Activated T-helper 17 cell treated with anti-CD3 and anti-CD28 coated beads, Interleukin-2, amount 50 U/mL, for 72 hours (primary cell): ENCODE results near the gene PTPRD. TPM values are rescaled to one million over a fixed set of nuclear protein-coding genes. Genes with fewer than 3 reads are reported as not detected.

Source experiments
- ATAC-seq: fragments of 150-1000 bp; cut with Tn5 transposase; replicated peaks from 2 replicates; pipeline ENCODE4 v1.10.0; 2021; ENCODE audit warnings: mild to moderate bottlenecking, moderate library complexity
- H3K27ac Mint-ChIP-seq: one replicate; pipeline ENCODE4 v1.8.0; 2022; ENCODE audit warnings: mixed read lengths
- H3K27me3 Mint-ChIP-seq: one replicate; pipeline ENCODE4 v1.8.0; 2022; ENCODE audit warnings: mixed read lengths
- H3K36me3 Mint-ChIP-seq: one replicate; pipeline ENCODE4 v1.8.0; 2022; ENCODE audit warnings: low read depth, mild to moderate bottlenecking, mixed read lengths
- H3K4me1 Mint-ChIP-seq: one replicate; pipeline ENCODE4 v1.8.0; 2022; ENCODE audit warnings: mixed read lengths
- H3K4me3 Mint-ChIP-seq: one replicate; pipeline ENCODE4 v1.8.0; 2022; ENCODE audit warnings: mild to moderate bottlenecking, mixed read lengths
- H3K9me3 Mint-ChIP-seq: one replicate; pipeline ENCODE4 v1.8.0; 2022; ENCODE audit warnings: mixed read lengths
- total RNA-seq, 2 donors: library from RNA; stranded (reverse); gene quantifications; one replicate each; pipeline ENCODE4 v1.2.3, GENCODE V29; 2022

The PTPRD gene
- total RNA-seq, 2 donors from 2014 or later, result 0.04 TPM; not detected in 1

DNA sequence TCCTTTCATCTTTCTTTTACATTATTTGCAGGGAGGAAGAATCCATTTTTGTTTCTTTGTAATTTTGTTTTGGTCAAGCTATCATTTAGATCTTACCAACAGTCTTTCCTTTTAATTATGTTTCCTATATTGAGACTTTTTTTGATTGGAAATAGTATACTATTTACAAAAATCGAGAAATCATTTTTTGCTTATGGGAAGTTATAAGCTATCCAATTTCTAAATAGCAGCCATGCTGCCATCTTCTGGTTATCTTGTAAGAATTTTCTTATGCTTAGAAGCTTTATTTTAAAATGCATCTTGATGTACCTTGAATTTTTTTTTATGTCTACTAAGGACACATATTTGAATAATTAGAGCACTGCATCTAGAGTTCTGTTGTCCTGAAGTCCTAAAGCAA lies 821.2 kb downstream of the PTPRD start:
- ATAC-seq, result no peak
- Mint-ChIP-seq H3K4me1 (no peaks in the 10 kb centered on the region), H3K27me3 (no peaks in the 10 kb centered on the region), H3K27ac (no peak overlapping the region), H3K36me3 (no peaks in the 10 kb centered on the region), H3K4me3 (no peak overlapping the region), H3K9me3 (no peaks in the 10 kb centered on the region)

DNA sequence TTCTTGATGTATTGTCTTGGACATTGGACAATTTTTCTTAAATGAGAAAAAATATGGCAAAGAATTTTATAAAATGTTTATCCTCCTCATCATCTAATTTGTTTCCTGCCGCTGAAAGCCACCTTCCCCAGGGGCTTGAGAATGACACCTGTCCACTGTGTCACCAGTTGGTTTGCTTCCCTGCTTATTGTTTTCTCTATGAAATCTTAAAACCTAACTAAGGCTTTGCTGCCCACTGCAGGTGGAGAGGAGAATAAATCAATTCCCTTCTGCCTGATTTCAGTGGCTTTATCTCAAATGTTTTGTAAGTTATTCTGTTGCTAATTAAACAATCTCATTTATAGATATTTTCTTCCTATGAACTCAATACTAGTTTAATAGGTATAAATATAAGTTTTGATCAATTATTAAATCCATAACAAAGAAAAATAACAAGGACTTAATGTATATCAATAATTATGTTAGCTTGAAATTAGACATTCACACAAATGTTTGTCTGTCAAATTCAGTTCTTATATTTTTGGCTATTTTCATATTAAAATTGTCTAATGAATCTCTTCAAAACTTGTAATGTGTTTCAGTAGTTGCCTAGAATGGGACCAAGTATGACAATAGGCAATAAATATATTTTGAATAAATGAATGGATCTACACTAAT lies 822.5 kb downstream of the PTPRD start:
- no peaks in the 10 kb centered on the region for H3K4me1 Mint-ChIP-seq
- no peak overlapping the region for H3K27ac Mint-ChIP-seq
- no peak for ATAC-seq
- H3K36me3 Mint-ChIP-seq, result no peaks in the 10 kb centered on the region
- H3K9me3 Mint-ChIP-seq, result no peaks in the 10 kb centered on the region
- no peak overlapping the region for H3K4me3 Mint-ChIP-seq
- H3K27me3 Mint-ChIP-seq, result no peaks in the 10 kb centered on the region

DNA sequence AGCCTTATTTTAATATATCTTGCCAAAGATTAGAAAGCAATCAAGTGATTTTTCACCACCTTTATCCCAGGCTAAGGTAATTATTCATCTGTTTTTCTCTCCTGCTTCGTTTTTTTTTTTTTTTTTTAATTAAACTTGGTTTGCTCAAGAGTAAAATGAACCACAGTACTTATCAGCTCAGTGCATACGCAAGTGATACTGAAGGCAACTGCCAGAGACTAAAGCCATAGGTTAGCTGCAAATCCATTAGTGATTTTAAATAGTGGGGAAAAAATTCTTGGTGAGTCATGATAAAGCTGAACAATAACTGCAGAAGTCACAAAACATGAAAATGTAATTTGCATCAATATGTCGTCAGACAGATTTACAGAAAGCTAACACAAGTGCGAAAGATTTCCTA lies 829.1 kb downstream of the PTPRD start:
- H3K27me3 Mint-ChIP-seq, result no peaks in the 10 kb centered on the region
- H3K4me1 Mint-ChIP-seq, result no peaks in the 10 kb centered on the region
- H3K4me3 Mint-ChIP-seq, result no peak overlapping the region
- no peaks in the 10 kb centered on the region for H3K9me3 Mint-ChIP-seq
- no peaks in the 10 kb centered on the region for H3K36me3 Mint-ChIP-seq
- H3K27ac Mint-ChIP-seq, result no peak overlapping the region
- ATAC-seq, result no peak

DNA sequence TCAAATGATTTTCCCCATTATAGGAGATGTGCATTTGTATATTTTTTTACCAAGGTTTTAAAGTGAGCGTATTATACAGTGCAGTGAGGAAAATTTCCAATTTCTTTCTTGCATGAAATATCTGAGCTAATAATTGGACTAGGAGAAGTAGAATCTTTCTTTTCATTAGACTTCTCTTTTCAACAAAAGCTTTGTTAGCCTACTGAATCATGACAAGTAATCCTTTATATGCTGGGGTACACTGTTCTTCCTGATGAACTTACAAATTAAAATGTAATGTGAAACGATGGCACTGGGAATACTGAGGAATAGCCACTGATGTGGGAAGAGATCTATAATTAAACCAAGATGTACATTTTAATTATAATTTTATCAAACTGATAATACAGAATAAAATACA lies 829.6 kb downstream of the PTPRD start:
- Mint-ChIP-seq H3K4me3 (no peak overlapping the region), H3K27me3 (no peaks in the 10 kb centered on the region)
- no peak for ATAC-seq

DNA sequence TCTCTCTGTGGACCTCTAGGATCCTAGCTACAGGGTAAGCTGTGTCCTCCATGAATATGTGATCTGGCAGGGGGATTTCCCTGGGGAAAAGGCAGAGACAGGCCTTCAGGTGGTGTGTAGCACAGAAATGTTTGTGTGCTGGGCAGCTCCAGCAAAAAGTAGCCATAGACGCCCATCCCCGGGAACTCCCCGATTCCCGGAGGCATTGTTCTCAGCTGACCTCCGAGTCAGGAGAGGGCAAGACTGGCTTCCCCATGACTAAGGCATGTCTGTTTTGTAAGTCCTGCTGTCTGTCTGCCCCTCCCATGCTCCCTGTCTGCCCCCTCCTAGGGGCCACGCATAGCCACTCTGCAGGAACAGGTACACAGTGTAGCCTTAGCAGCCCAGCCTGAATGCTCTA lies 834.5 kb downstream of the PTPRD start:
- no peak overlapping the region for H3K27ac Mint-ChIP-seq
- H3K36me3 Mint-ChIP-seq, result no peaks in the 10 kb centered on the region
- H3K9me3 Mint-ChIP-seq, result no peaks in the 10 kb centered on the region
- H3K4me3 Mint-ChIP-seq, result no peak overlapping the region
- ATAC-seq, result no peak
- no peaks in the 10 kb centered on the region for H3K27me3 Mint-ChIP-seq
- H3K4me1 Mint-ChIP-seq, result no peaks in the 10 kb centered on the region

More for the DNA sequence above, 829.6 kb downstream of the PTPRD start:
- Mint-ChIP-seq H3K4me1 (no peaks in the 10 kb centered on the region), H3K27ac (no peak overlapping the region), H3K36me3 (no peaks in the 10 kb centered on the region), H3K9me3 (no peaks in the 10 kb centered on the region)

DNA sequence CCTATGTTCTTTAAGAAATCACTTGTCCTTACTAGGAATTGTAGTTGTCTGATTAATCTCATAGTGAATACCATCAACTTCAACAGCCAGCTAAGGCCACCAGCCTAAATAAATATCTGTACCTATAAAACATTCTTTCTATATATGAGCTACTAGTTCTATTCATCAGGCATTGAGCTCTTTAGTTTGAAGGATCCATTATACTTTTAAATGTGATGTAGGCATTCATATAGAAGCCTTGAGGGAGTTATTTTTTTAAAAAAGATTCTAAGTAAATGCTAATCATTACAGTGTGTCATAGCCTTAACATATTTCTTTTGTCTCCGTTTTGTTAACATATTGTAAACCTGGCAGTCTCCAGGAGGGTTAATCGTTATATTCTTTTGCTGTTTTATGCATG lies 838.3 kb downstream of the PTPRD start:
- H3K36me3 Mint-ChIP-seq, result no peaks in the 10 kb centered on the region
- H3K9me3 Mint-ChIP-seq, result no peaks in the 10 kb centered on the region
- ATAC-seq, result no peak
- H3K4me3 Mint-ChIP-seq, result no peak overlapping the region
- no peak overlapping the region for H3K27ac Mint-ChIP-seq
- no peaks in the 10 kb centered on the region for H3K4me1 Mint-ChIP-seq
- H3K27me3 Mint-ChIP-seq, result no peaks in the 10 kb centered on the region

DNA sequence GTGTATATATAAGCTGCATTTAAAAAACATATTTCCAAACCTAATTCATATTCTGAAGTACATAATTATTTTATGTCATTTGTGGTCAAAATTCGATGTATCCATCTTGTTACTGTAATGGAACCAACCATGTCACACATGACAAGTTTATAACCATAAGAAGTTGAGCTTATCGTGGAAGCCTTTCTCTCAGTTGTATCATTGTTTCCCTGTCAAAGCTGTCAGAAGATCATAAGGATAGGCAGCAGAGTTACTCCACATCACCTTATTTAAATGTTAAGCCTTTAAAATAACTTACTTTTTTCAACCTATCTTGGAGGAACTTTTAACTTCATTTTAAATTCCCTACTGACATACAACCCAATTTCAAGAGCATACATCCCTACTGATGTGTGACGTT lies 841.5 kb downstream of the PTPRD start:
- Mint-ChIP-seq H3K36me3 (no peaks in the 10 kb centered on the region), H3K4me3 (no peak overlapping the region), H3K27ac (no peak overlapping the region), H3K27me3 (no peaks in the 10 kb centered on the region), H3K9me3 (no peaks in the 10 kb centered on the region), H3K4me1 (no peaks in the 10 kb centered on the region)
- ATAC-seq, result no peak

DNA sequence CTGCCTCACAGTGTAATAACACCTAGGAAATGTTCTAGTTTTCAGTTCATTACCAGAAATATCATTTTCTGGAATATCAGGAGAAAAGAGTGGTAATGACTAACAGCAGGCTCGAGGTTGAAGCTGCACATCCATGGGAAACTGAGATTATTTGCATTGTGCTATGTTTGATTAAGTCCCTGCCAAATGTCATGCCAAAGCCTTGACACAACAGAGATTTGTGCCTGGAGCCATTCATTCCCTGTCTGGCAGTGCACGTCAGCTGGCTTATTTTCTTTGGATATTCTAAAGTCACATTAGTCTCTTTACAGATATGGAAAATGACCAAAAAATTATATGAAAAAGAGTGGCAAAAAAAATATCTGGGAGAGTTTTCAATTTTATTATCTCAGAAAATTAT lies 848.0 kb downstream of the PTPRD start:
- no peak for ATAC-seq
- no peak overlapping the region for H3K4me3 Mint-ChIP-seq
- H3K27ac Mint-ChIP-seq, result no peak overlapping the region

DNA sequence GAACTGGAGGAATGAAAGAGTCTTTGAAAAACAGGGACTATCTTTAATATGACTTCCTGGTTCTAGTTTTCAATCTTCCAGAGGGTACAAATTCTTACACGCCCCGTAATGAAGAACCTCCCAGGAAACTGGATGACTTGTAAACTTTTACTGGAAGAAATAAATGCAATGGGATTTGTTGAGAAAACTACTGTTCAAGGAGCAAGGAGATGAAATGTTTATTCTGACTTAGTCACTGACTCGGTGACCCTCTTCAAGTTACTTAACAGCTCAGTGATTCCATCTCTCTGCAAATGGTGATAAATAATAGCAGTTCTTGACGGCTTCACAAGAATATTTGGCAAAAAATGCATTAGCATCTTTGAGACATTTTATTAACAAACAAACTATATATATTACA lies 858.6 kb downstream of the PTPRD start:
- ATAC-seq, result no peak
- H3K27ac Mint-ChIP-seq, result no peak overlapping the region
- no peaks in the 10 kb centered on the region for H3K36me3 Mint-ChIP-seq
- H3K4me1 Mint-ChIP-seq, result no peaks in the 10 kb centered on the region
- H3K9me3 Mint-ChIP-seq, result peaks cover 5% of the 10 kb centered on the region
- H3K4me3 Mint-ChIP-seq, result no peak overlapping the region
- H3K27me3 Mint-ChIP-seq, result no peaks in the 10 kb centered on the region

More for the DNA sequence above, 848.0 kb downstream of the PTPRD start:
- no peaks in the 10 kb centered on the region for H3K36me3 Mint-ChIP-seq
- peaks cover 9% of the 10 kb centered on the region for H3K9me3 Mint-ChIP-seq
- H3K4me1 Mint-ChIP-seq, result no peaks in the 10 kb centered on the region
- no peaks in the 10 kb centered on the region for H3K27me3 Mint-ChIP-seq

DNA sequence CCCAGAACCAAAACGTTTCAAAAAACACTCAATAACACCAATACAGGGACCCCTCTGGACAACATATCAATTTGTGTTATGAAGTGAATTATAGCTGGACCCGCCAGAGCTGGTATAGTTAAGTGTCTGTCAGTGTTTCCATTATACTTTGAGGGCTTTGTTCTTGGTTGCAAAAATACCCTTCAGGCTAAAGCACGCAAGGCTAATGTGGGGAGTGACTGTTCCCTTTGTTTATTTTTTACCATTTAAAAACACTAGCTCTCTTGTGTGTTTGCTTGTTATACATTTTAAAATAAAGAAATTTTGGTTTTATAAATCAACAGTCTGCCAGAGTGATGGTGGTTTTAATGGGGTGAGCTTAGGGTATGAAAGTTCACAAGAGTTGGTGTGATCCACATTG lies 859.5 kb downstream of the PTPRD start:
- no peak overlapping the region for H3K4me3 Mint-ChIP-seq
- peaks cover 2% of the 10 kb centered on the region for H3K9me3 Mint-ChIP-seq
- no peaks in the 10 kb centered on the region for H3K4me1 Mint-ChIP-seq
- H3K27ac Mint-ChIP-seq, result no peak overlapping the region
- no peaks in the 10 kb centered on the region for H3K27me3 Mint-ChIP-seq
- no peak for ATAC-seq
- no peaks in the 10 kb centered on the region for H3K36me3 Mint-ChIP-seq

DNA sequence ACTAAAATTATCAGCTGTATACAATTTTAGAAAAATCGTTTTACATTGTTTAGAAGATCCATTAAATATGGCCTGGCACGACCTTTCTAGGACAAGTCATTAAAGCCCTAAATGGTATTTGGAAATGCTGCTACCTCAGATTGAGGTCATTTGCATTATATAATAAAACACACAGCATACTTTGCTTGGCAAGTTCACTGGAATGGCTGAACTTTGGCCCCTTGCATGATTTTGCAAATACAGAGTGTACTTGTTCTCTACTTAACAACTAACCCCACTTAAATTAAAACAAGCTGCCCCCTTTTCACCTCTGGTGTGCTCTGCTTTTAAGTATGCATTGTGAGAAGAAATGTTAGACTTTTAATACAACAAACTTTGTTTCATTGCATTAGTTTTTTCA lies 860.1 kb downstream of the PTPRD start:
- no peak overlapping the region for H3K27ac Mint-ChIP-seq
- no peaks in the 10 kb centered on the region for H3K36me3 Mint-ChIP-seq
- ATAC-seq, result no peak
- no peaks in the 10 kb centered on the region for H3K27me3 Mint-ChIP-seq
- H3K4me3 Mint-ChIP-seq, result no peak overlapping the region
- H3K4me1 Mint-ChIP-seq, result no peaks in the 10 kb centered on the region
- no peaks in the 10 kb centered on the region for H3K9me3 Mint-ChIP-seq

DNA sequence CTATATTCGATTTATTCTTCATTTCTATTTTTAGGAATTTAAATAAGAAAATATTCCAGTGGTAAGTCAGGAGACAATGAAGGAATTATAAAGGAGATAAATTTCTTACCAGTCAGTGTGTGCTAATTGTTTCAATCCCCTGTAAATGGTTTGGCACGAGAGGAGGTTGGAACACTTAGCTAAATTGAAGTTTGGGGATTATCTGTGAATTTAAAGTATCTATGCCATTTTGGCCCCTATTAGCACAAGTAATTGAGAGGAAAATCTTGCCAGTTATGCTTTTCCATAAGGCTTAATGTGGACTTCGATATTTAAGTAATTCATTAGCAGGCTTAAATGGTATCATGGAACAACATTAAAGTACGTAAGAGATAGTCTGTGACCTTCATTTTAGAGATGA lies 860.8 kb downstream of the PTPRD start:
- Mint-ChIP-seq H3K4me3 (no peak overlapping the region), H3K27me3 (no peaks in the 10 kb centered on the region)
- no peak for ATAC-seq

DNA sequence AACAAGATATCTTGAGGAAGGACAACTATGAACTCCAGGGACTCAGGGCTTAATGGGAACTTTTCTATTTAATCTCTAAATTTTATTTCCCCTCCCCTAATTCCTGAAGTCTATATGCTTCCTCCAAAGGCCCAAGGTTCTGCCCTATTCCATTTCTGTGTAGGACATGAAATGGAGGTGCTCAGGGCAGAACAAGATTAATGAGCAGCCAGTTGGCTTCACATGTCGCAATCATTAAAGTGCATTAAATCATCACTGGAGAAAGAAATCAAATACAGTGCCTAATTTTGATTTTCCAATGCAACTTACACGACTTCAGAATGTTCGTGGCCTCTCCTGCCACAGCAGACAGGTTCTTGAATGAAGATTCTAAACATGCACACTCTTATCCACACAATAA lies 862.1 kb downstream of the PTPRD start:
- ATAC-seq, result no peak
- Mint-ChIP-seq H3K4me1 (no peaks in the 10 kb centered on the region), H3K27ac (no peak overlapping the region), H3K27me3 (no peaks in the 10 kb centered on the region), H3K36me3 (no peaks in the 10 kb centered on the region), H3K9me3 (no peaks in the 10 kb centered on the region), H3K4me3 (no peak overlapping the region)

More for the DNA sequence above, 860.8 kb downstream of the PTPRD start:
- no peaks in the 10 kb centered on the region for H3K36me3 Mint-ChIP-seq
- H3K4me1 Mint-ChIP-seq, result no peaks in the 10 kb centered on the region
- no peaks in the 10 kb centered on the region for H3K9me3 Mint-ChIP-seq
- no peak overlapping the region for H3K27ac Mint-ChIP-seq

DNA sequence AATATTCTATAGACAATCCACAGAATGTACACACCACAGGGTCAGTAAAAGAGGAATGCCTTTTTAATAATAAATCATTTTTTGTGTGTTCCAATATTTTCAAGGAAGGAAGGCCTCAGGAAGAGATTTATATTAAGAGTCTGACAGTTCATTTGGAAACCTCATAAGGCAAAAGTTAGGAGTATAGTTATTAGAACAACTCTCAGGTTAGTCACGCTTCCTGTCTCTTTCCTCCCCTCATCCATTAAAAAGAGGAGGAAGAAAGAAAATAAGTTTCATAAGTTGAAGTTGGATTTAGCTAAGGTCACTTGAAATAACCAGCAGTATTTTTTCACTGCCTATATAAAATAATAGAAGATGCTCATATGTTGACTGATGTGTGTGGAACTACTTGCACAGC lies 863.2 kb downstream of the PTPRD start:
- no peak overlapping the region for H3K4me3 Mint-ChIP-seq
- H3K27me3 Mint-ChIP-seq, result no peaks in the 10 kb centered on the region
- H3K9me3 Mint-ChIP-seq, result no peaks in the 10 kb centered on the region
- H3K27ac Mint-ChIP-seq, result no peak overlapping the region
- no peaks in the 10 kb centered on the region for H3K36me3 Mint-ChIP-seq
- no peaks in the 10 kb centered on the region for H3K4me1 Mint-ChIP-seq
- ATAC-seq, result no peak

DNA sequence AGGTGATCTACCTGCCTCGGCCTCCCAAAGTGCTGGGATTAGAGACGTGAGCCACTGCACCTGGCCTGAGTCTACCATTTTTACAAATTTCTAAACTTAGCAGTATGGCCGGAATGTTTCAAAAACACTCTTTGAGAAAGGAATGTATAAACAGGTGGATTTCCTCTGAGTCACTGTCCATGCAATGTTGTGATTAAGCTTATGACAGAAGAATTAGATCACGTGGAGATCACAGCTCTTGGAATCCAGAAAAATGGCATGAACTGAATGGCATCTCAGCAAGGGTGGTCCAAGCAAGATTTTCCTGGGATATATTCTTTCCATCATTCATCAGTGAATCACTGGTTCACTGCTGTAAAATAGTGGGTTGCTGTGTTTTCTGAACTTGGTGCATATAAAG lies 865.0 kb downstream of the PTPRD start:
- H3K4me3 Mint-ChIP-seq, result no peak overlapping the region
- H3K36me3 Mint-ChIP-seq, result no peaks in the 10 kb centered on the region
- H3K27ac Mint-ChIP-seq, result no peak overlapping the region
- ATAC-seq, result no peak
- H3K27me3 Mint-ChIP-seq, result no peaks in the 10 kb centered on the region
- H3K4me1 Mint-ChIP-seq, result no peaks in the 10 kb centered on the region
- H3K9me3 Mint-ChIP-seq, result no peaks in the 10 kb centered on the region

DNA sequence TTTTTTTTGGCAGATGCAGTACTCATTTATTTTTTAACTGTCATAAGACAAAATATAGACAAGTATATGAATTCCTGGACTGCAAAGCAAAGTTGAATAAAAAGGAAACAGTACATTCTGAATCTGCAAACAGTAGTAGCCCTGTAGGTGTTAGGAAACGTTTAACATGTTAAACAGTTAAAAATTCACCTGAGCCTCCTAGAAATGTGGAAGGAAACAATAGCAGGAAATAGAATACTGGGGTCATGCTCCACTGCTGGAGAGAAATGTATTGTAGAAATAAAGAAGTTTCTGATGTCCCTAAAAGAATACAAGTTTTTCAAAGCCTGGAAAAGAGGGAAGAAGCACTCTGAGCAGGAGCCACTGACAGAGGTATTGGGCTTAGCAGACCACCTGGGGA lies 866.0 kb downstream of the PTPRD start:
- Mint-ChIP-seq H3K36me3 (no peaks in the 10 kb centered on the region), H3K4me1 (no peaks in the 10 kb centered on the region), H3K4me3 (no peak overlapping the region), H3K9me3 (no peaks in the 10 kb centered on the region), H3K27ac (no peak overlapping the region), H3K27me3 (no peaks in the 10 kb centered on the region)
- no peak for ATAC-seq
